HUES48 (cell line): ENCODE data around the gene MPPED1.

Experiments used
- H3K27ac ChIP-seq: one replicate; pipeline ENCODE4 v1.7.0; 2013; ENCODE audit warnings: low read depth, low read length, inconsistent platforms
- H3K27me3 ChIP-seq: 2 replicates; pipeline ENCODE4 v1.6.1; 2013; ENCODE audit warnings: mild to moderate bottlenecking, low read length; ENCODE audit not compliant: control insufficient read depth, insufficient read depth
- H3K36me3 ChIP-seq: 2 replicates; pipeline ENCODE4 v1.6.1; 2013; ENCODE audit warnings: low read length; ENCODE audit not compliant: control insufficient read depth, insufficient read depth
- H3K4me1 ChIP-seq: 2 replicates; pipeline ENCODE4 v1.6.1; 2013; ENCODE audit warnings: mild to moderate bottlenecking, low read length; ENCODE audit not compliant: control insufficient read depth, insufficient read depth
- H3K4me3 ChIP-seq: 2 replicates; pipeline ENCODE4 v1.5.1; 2013; ENCODE audit warnings: mild to moderate bottlenecking, low read depth, low read length
- H3K9ac ChIP-seq: 2 replicates; pipeline ENCODE4 v1.6.1; 2013; ENCODE audit warnings: mild to moderate bottlenecking, low read depth, low read length, moderate library complexity
- H3K9me3 ChIP-seq: 2 replicates; pipeline ENCODE4 v1.6.1; 2013; ENCODE audit warnings: low read length; ENCODE audit not compliant: control insufficient read depth, insufficient read depth

The MPPED1 gene, protein sequence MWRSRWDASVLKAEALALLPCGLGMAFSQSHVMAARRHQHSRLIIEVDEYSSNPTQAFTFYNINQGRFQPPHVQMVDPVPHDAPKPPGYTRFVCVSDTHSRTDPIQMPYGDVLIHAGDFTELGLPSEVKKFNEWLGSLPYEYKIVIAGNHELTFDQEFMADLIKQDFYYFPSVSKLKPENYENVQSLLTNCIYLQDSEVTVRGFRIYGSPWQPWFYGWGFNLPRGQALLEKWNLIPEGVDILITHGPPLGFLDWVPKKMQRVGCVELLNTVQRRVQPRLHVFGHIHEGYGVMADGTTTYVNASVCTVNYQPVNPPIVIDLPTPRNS

DNA sequence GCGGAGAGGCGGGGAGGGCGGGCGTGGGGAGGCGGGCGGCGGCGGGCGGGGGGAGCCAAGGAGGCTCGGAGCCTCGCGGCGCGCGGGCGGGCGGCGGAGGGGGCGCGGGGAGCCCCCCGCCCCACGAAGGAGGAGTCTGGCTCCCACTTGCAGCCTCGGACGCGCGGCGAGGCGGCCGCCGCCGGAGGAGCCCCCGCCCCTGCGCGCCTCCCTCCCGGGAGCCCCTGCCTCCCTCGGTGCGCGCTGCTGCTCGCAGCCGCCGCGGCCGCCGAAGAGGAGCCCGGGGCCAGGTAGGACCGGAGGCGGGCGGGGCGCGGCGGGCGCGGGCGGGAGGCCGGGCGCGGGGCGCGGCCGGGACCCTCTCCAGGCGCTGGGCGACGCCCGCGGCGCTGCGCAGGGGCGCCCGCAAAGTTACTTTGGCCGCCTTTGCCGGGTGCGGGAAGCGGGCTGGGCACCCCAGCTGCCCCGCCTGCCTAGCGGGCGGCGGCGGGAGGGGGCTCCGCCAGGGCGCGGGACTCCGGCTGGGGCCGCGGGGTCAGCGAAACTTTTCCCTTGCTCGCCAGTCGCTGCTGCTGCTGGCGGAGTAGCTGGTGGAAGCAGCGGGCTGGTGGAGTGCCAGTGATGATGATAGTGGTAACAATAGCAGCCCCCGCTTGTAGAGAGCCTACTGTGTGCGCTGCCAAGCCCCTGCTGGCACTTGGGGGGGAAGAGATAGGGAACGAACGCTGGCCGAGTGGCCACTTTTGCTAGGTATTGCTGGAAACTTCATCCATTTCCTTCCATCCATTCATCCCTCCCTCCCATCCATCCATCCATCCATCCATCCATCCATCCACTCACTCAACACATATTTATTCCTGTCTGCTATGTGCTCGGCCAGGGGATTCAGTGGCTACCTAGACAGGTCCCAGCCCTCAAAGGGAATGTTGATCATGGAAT, at the start of gene MPPED1:
MPPED1 (plus strand) TSS at position 146 of the 939 bp plus-strand sequence. CDS start 12,972 bp downstream, outside the sequence.
- H3K4me1 ChIP-seq: no peaks in the 10 kb centered on the region
- H3K4me3 ChIP-seq: peak within 1 kb of the TSS; percentile 54
- H3K27ac ChIP-seq: no peak within 1 kb of the TSS
- H3K9ac ChIP-seq: no peak within 1 kb of the TSS
- H3K9me3 ChIP-seq: no peaks in the 10 kb centered on the region
- H3K27me3 ChIP-seq: peaks cover 52% of the 10 kb centered on the region
- H3K36me3 ChIP-seq: no peaks in the 10 kb centered on the region

GRCh38 chr22:43363315-43364168, 48.3 kb upstream of the MPPED1 start:
- H3K4me3 ChIP-seq: no peak overlapping the region
- H3K9ac ChIP-seq: no peak overlapping the region
- no peaks in the 10 kb centered on the region; the same call in 1 of the 2 replicates for H3K27me3 ChIP-seq
- H3K36me3 ChIP-seq: no peaks in the 10 kb centered on the region
- H3K27ac ChIP-seq: no peak overlapping the region
- no peaks in the 10 kb centered on the region for H3K4me1 ChIP-seq
- H3K9me3 ChIP-seq: no peaks in the 10 kb centered on the region

GRCh38 chr22:43364169-43364435, 47.7 kb upstream of the MPPED1 start:
- Histone ChIP-seq H3K4me1 (no peaks in the 10 kb centered on the region), H3K27me3 (no peaks in the 10 kb centered on the region; the same call in 1 of the 2 replicates), H3K36me3 (no peaks in the 10 kb centered on the region), H3K9ac (no peak overlapping the region), H3K9me3 (no peaks in the 10 kb centered on the region), H3K27ac (no peak overlapping the region), H3K4me3 (no peak overlapping the region)

GRCh38 chr22:43365715-43366440, 45.9 kb upstream of the MPPED1 start:
- no peaks in the 10 kb centered on the region for H3K36me3 ChIP-seq

GRCh38 chr22:43370036-43370435, 41.8 kb upstream of the MPPED1 start:
- H3K27me3 ChIP-seq: no peaks in the 10 kb centered on the region; the same call in 1 of the 2 replicates
- H3K4me3 ChIP-seq: no peak overlapping the region
- H3K9ac ChIP-seq: no peak overlapping the region
- no peaks in the 10 kb centered on the region for H3K36me3 ChIP-seq
- H3K27ac ChIP-seq: no peak overlapping the region
- H3K4me1 ChIP-seq: no peaks in the 10 kb centered on the region; the same call in 1 of the 2 replicates
- no peaks in the 10 kb centered on the region for H3K9me3 ChIP-seq

More at GRCh38 chr22:43365715-43366440, 45.9 kb upstream of the MPPED1 start:
- Histone ChIP-seq H3K27ac (no peak overlapping the region), H3K4me3 (no peak overlapping the region), H3K9ac (no peak overlapping the region), H3K4me1 (no peaks in the 10 kb centered on the region; the same call in 1 of the 2 replicates), H3K27me3 (no peaks in the 10 kb centered on the region; the same call in 1 of the 2 replicates), H3K9me3 (no peaks in the 10 kb centered on the region)

DNA sequence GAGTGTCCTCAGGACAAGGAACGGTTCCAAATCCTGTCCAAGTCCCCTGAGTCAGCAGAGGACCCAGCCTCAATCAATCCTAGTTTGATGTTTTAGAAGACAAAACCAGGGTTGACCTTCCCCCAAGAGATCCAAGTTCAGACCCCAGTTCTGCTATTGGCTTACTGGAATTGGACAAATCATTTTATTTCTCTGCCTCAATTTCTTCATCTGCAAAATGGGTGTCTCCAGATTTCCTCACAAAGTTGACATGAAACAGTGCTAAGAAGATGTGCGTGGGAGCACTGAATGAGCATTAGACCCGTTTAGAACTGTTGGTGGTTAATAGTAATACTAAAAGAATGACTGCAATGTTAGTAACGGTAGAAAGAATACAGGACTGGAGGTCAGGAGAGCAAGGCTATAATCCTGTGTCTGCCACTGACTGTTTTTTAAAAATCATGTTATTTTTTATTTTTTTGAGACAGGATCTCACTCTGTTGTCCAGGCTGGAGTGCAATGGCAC, 35.8 kb upstream of the MPPED1 start:
- H3K9me3 ChIP-seq: no peaks in the 10 kb centered on the region
- no peak overlapping the region for H3K4me3 ChIP-seq
- no peaks in the 10 kb centered on the region for H3K27me3 ChIP-seq
- no peak overlapping the region for H3K27ac ChIP-seq
- H3K4me1 ChIP-seq: no peaks in the 10 kb centered on the region
- no peak overlapping the region for H3K9ac ChIP-seq
- H3K36me3 ChIP-seq: no peaks in the 10 kb centered on the region

DNA sequence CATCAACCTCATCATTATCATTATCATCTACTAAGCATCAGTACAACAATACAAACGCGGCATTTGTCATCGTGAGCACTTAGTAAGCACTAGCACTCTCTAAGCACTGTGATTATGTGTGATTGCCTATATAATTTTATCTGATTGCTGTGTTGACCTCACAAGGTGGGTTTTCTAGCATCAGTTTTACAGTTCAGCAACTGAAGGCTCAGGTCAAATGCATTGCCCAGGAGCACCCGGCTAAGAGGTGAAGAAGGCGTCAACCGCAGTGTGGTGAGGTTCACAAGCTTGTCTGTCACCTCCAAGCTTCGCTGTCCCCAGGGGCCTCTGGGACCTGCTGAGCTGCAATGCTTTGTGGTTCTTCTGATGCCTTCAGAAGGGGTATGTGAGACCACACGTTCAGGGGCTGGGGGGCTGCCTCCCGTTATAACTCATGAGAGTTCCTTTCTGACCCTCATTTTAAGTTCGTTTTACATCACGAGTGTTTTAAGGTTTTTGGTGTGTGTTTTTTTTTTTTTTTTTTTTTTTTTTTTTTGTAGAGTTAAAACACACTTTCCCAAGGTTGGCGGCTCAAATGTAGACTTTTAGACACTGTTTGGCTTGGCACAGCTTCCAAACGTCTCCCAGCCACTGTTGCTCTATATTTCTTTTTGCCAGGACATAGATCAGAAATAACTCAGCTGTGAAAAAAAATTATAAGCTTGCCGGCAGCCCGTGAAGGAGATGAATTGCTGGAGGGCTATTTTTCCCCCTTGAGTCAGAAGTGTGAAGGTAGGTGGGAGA, 34.9 kb upstream of the MPPED1 start:
- Histone ChIP-seq H3K27me3 (no peaks in the 10 kb centered on the region), H3K4me1 (no peaks in the 10 kb centered on the region), H3K36me3 (no peaks in the 10 kb centered on the region), H3K27ac (no peak overlapping the region), H3K9ac (no peak overlapping the region), H3K9me3 (no peaks in the 10 kb centered on the region), H3K4me3 (no peak overlapping the region)

DNA sequence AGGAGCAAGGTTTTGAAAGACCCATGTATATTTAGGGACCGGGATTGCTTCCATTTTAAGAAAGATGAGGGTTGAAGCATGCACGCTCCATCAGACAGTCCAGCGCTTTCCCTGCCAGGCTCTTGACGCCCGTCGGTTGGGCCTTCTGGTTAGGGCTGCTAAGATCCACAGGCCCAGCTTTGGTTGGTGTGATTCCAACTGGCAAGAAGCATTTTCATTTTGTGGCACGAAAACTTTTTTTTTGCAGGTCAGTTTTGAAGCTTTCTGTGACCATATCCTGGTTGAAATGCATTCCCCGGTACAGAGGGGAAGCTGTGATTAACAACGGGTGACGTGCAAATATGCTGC, 34.3 kb upstream of the MPPED1 start:
- Histone ChIP-seq H3K9me3 (no peaks in the 10 kb centered on the region), H3K27me3 (no peaks in the 10 kb centered on the region), H3K27ac (no peak overlapping the region), H3K4me1 (no peaks in the 10 kb centered on the region), H3K9ac (no peak overlapping the region), H3K36me3 (no peaks in the 10 kb centered on the region), H3K4me3 (no peak overlapping the region)

GRCh38 chr22:43377896-43378704, 33.7 kb upstream of the MPPED1 start:
- Histone ChIP-seq H3K4me3 (no peak overlapping the region), H3K27me3 (no peaks in the 10 kb centered on the region), H3K4me1 (no peaks in the 10 kb centered on the region), H3K36me3 (no peaks in the 10 kb centered on the region), H3K9me3 (no peaks in the 10 kb centered on the region), H3K27ac (no peak overlapping the region), H3K9ac (no peak overlapping the region)
